ENCODE results near the gene TRAF2.
A peak's percentile ranks its signal among the peaks of the same experiment; 100 is the strongest.

TRAF2 gene

DNA sequence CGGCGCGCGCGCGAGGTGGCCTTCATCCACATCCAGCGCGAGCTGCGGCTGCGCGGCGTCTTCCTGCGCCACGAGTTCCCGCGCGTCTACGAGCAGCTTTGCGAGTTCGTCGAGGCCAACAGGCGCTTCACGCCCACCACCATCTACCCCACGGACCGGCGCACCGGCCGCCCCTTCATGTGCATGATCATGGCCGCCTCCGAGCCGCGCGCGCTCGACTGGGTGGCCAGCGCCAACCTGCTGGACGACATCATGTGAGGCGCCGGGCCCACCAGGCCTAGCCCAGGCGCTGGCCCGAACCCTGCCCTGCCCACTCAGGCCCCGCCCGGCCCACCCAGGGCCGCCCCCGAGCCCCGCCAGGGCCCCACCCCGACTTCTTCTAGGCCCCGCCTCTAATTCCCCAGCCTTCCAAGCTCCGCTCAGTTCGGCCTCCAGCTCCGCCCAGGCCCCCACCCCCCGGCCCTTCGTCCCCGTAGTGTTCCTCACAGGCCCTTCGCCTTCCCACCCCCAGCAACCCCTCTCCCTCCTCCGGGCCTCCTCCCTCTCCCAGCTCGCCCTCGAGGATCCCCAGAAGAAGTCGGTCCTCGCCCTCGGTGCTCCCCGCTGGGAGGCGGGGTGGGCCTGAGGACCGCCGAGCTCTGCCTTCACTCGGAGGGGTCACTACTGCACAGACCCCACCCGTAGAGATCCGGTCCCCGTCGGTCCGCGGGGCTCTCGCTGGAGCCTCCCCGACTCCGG is 39.1 kb upstream of the TRAF2 start:
- DNase-seq (ENCODE audit: low spot score) = peak; percentile 24

GRCh38 chr9:136847826-136848392 is 38.4 kb upstream of the TRAF2 start:
- peak; percentile 86 for DNase-seq (ENCODE audit: low spot score)

DNA sequence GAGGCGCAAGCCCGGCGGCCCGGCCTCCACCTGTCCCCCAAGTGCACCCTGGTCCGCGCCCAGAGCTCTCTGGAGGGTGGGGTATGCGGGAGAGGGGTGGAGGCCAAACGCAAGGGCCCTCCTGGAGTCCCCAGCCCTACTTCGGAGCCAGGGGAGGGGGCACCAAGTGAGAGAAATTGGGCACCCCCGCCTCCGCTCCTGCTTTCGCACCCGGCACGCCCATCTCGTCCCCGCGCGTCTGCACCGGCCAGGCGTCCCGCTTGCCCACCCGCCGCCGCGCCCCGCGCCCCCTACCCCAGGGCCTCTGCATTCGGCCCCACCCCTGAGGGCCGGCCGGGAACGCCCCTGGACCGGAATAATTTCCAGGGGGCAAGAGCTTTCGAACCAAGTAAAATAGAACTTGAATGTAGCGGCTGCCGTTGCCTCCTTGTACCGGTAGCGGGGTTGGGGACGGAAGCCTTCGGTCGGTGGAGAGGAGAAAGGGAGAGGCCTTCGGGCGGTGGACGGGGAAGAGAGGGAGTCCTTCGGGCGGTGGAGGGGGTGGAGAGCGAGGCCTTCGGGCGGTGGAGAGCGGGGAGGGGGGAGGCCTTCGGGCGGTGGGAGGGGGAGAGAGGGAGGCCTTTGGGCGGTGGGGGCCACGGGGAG is 37.8 kb upstream of the TRAF2 start:
- peak; percentile 53 for DNase-seq (ENCODE audit: low spot score)

- peak; percentile 99 for DNase-seq (ENCODE audit: low spot score)
Observed at GRCh38 chr9:136849038-136849959, 37.0 kb upstream of the TRAF2 start, which contains the start of gene PHPT1. PHPT1 (plus strand) TSS chr9:136849409; CDS start chr9:136849431, 22 bp downstream.

DNA sequence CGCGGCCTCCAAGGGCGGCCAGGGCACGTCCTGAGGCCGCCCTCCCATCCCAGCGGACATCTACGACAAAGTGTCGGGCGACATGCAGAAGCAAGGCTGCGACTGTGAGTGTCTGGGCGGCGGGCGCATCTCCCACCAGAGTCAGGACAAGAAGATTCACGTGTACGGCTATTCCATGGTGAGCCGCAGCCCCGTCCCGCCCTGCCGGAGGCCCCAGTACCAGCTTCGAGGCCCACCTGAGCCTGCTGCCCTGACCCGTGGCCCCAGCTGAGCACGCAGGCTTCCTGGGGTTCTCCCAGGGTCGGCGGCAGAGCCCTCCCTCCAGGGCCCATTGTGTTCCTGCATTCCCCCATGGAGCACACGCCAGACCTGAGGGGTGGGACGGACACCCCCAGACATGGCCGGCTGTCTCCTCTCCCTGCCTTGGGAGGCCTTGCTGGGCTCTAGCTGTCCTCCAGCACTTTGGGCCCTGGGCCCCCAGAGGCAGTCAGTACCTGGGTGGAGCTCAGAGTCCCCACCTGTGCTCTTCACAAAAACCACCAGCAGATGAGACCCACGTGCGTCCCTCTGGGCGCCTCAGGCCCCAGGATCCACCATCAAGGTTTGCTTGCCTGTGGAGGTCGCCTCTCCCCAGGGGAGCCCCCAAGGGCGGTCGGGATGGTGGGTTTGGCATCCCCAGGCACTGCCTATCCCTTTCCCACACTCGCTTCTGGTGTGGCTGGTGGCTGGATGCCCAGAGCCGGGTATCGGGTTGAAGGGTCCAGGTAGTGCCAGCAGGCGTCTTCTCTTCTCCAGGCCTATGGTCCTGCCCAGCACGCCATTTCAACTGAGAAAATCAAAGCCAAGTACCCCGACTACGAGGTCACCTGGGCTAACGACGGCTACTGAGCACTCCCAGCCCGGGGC is 36.1 kb upstream of the TRAF2 start:
- no peak for DNase-seq (ENCODE audit: low spot score)

DNA sequence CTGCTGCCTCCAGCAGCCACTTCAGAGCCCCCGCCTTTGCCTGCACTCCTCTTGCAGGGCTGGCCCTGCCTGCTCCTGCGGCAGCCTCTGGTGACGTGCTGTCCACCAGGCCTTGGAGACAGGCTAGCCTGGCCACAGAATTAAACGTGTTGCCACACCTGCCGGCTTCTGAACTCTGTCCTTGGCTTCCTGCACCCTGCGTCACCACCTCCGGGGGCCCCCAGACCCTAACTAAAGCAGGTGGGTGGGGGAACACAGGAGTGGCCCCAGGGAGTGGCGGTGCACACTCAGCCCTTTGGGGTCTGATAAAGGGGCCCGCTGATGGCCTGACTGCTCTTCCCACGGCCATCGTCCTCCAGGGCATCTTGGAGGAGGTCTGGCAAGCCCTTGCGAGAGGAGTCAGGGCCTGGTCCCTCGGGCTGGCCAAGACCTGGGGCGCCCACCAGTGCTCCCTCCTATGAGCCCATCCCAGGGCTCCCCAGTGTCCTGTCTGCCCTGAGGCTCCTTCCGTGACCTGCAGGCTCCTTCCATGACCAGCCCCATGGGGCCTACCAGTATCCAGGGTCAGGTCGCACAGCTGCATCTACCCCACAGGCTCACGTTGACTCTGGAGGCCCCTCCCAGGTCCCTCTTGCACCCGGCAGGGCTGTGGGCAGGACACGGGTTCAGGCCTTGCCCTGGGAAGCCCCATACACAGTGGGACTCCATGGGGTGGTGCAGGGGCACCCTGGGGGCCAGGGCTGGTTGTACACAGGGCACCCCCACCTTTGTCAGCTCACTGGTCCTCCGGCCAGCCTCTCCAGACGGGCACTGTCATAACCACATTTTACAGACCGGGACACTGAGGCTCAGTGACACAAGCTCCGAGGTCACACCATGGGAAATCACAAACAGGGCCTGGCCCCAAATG is 35.2 kb upstream of the TRAF2 start:
- no peak for DNase-seq (ENCODE audit: low spot score)

DNA sequence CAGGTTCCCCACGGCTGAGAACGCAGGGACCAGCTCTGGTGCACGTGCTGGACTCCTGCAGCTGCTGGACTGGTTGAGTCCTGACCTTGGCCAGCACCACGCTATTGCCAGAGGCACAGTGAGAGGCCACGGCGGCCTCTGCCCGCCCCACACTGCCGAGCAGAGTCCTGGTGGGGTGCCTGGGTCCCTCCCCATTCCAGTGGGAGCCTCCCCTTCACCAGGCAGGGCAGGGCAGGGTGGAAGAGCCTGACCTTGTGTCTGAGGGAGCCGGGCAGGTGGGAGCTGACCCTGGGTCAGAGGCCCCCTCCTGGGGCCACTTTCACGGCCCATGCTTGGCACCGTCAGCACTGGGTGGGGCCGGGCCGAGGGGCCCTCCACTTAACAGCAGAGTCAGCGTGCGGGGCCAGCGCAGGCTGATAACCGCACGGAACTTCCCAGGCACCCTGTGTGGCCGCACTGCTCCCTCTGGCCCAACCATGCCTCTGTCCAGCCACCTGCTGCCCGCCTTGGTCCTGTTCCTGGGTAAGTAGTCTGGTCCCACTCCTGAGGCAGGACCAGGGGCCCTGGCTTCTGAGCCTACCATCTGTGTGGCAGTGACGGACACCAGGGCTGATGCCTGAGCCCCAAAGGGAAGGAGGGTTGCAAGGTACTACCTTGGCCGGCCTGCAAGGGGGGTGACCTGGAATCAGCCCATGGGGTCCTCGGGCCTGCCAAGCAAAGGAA is 34.2 kb upstream of the TRAF2 start, which contains the start of gene MAMDC4:
TSS of gene MAMDC4 (plus strand) at position 406 of the 723 bp plus-strand sequence. CDS start at position 477, 71 bp downstream.
- no peak for DNase-seq (ENCODE audit: low spot score)

GRCh38 chr9:136852664-136853595 is 33.4 kb upstream of the TRAF2 start:
- DNase-seq (ENCODE audit: low spot score) = no peak

DNA sequence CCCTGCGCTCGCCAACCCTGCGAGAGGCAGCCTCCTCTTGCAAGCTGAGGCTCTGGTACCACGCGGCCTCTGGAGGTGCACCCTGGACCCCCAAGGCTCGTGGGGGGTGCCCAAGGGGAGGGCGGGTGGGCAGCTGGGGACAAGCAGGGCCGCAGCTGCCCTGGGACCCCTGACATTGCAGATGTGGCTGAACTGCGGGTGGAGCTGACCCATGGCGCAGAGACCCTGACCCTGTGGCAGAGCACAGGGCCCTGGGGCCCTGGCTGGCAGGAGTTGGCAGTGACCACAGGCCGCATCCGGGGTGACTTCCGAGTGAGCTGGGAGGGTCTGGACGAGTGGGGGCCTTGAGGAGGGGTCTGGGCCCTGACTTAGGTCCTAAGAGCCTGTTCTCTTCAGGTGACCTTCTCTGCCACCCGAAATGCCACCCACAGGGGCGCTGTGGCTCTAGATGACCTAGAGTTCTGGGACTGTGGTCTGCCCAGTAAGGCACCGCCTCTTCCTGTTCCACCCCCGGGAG is 32.7 kb upstream of the TRAF2 start:
- no peak for DNase-seq (ENCODE audit: low spot score)

DNA sequence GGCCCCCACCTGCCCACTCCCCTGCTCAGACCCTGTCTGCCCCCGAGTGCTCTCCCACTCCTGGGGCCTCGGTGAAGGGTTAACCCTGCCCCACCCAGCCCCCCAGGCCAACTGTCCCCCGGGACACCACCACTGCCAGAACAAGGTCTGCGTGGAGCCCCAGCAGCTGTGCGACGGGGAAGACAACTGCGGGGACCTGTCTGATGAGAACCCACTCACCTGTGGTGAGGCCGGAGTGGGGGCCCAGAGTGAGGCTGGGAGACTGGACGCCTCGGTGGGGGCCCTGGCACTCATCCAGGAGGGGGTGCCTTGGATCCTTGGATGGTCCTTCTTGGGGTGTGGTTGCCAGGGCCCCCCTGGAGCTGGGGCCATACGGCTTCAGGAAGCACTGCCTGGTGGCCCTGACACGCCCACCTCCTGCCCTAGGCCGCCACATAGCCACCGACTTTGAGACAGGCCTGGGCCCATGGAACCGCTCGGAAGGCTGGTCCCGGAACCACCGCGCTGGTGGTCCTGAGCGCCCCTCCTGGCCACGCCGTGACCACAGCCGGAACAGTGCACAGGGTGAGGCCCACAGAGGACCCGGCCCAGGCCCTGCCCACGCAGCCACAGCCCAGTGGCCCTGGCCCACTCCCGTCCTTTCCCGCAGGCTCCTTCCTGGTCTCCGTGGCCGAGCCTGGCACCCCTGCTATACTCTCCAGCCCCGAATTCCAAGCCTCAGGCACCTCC is 32.0 kb upstream of the TRAF2 start:
- DNase-seq (ENCODE audit: low spot score) = no peak

- DNase-seq (ENCODE audit: low spot score) = no peak
Observed at GRCh38 chr9:136854842-136855460, 31.4 kb upstream of the TRAF2 start.

GRCh38 chr9:136855461-136856078 is 30.7 kb upstream of the TRAF2 start:
- no peak for DNase-seq (ENCODE audit: low spot score)

GRCh38 chr9:136856079-136856476 is 30.2 kb upstream of the TRAF2 start:
- no peak for DNase-seq (ENCODE audit: low spot score)

GRCh38 chr9:136856541-136857141 is 29.7 kb upstream of the TRAF2 start:
- DNase-seq (ENCODE audit: low spot score) = no peak

GRCh38 chr9:136857166-136857565 is 29.1 kb upstream of the TRAF2 start:
- no peak for DNase-seq (ENCODE audit: low spot score)

Data from SW480 (cell line).